DMS 273 treated with DMSO at 0.1 percent for 48 hours (cell line): ENCODE results near the gene CDH4.

Source experiments
- DNase-seq: peaks from one replicate; lab custom pipeline; 2025; lab: John Stamatoyannopoulos, UW

Gene CDH4

GRCh38 chr20:61631751-61632150 is 379.7 kb downstream of the CDH4 start:
- no peak for DNase-seq

- DNase-seq, result no peak
Measured at GRCh38 chr20:61633004-61633403, 380.9 kb downstream of the CDH4 start.

GRCh38 chr20:61634376-61635145 is 382.5 kb downstream of the CDH4 start:
- DNase-seq, result no peak

GRCh38 chr20:61635721-61636455 is 383.8 kb downstream of the CDH4 start:
- no peak for DNase-seq

GRCh38 chr20:61636531-61637116 is 384.6 kb downstream of the CDH4 start:
- DNase-seq, result no peak

- no peak for DNase-seq
Measured at GRCh38 chr20:61638802-61639585, 386.9 kb downstream of the CDH4 start.

GRCh38 chr20:61640131-61640870 is 388.2 kb downstream of the CDH4 start:
- DNase-seq, result no peak

GRCh38 chr20:61640871-61641245 is 388.8 kb downstream of the CDH4 start:
- DNase-seq, result no peak

- DNase-seq, result no peak
Measured at GRCh38 chr20:61643656-61644377, 391.8 kb downstream of the CDH4 start.

GRCh38 chr20:61644378-61645076 is 392.5 kb downstream of the CDH4 start:
- DNase-seq, result no peak

- DNase-seq, result no peak
Measured at GRCh38 chr20:61645732-61646131, 393.7 kb downstream of the CDH4 start.

GRCh38 chr20:61646453-61646852 is 394.4 kb downstream of the CDH4 start:
- DNase-seq, result no peak

GRCh38 chr20:61646986-61647385 is 394.9 kb downstream of the CDH4 start:
- no peak for DNase-seq

- DNase-seq, result no peak
Measured at GRCh38 chr20:61647702-61648101, 395.6 kb downstream of the CDH4 start.

GRCh38 chr20:61649105-61649859 is 397.2 kb downstream of the CDH4 start:
- DNase-seq, result no peak

- DNase-seq, result no peak
Measured at GRCh38 chr20:61649860-61650162, 397.8 kb downstream of the CDH4 start.

- DNase-seq, result no peak
Measured at GRCh38 chr20:61650912-61651733, 399.1 kb downstream of the CDH4 start.

- DNase-seq, result no peak
Measured at GRCh38 chr20:61652146-61652545, 400.1 kb downstream of the CDH4 start.

- DNase-seq, result no peak
Measured at GRCh38 chr20:61654726-61655125, 402.7 kb downstream of the CDH4 start.
